K562 (cell line): ENCODE data around the gene S100A6. TPM values are rescaled to one million over a fixed set of nuclear protein-coding genes. Genes with fewer than 3 reads are reported as not detected.

Experiments used
- BRF1 ChIP-seq: IDR thresholded peaks from 3 replicates; pipeline ENCODE4 v1.6.1; 2011; ENCODE audit warnings: borderline replicate concordance, mild to moderate bottlenecking; ENCODE audit not compliant: insufficient read length; ENCODE audit errors: extremely low read depth
- CREB5 ChIP-seq: fragments of 250-450 bp; sonication (Bioruptor Pico); IDR thresholded peaks from 2 replicates; pipeline ENCODE4 v1.5.0; 2020; ENCODE audit warnings: mild to moderate bottlenecking
- ELF2 ChIP-seq: fragments of 250-450 bp; sonication (Bioruptor Pico); IDR thresholded peaks from 2 replicates; pipeline ENCODE4 v1.5.0; 2021; ENCODE audit warnings: mild to moderate bottlenecking
- EP400 ChIP-seq: fragments of 450-650 bp; IDR thresholded peaks from 2 replicates; pipeline ENCODE4 v1.6.1; 2017; ENCODE audit warnings: antibody characterized with exemption, mild to moderate bottlenecking, moderate library complexity
- FOXM1 ChIP-seq, 2 experiments: fragments of 450-650 bp in 1 of 2; sonication (generic) in 1 of 2; formaldehyde crosslinking in 1 of 2; IDR thresholded peaks; 2 replicates each; pipeline versions ENCODE4 v1.6.1 to v1.9.0; 2017 to 2022; ENCODE audit warnings: low read depth in 2 of 2, mild to moderate bottlenecking in 2 of 2, missing genetic modification reagents in 1 of 2, moderate library complexity in 1 of 2
- HDAC1 ChIP-seq, 2 experiments: fragments of 450-650 bp; IDR thresholded peaks; 2 replicates each; pipeline ENCODE4 v1.6.1; 2016 to 2017; ENCODE audit warnings: inconsistent platforms in 1 of 2, mild to moderate bottlenecking in 1 of 2, moderate library complexity in 1 of 2
- HMG20A ChIP-seq: fragments of 450-650 bp; formaldehyde crosslinking; conservative IDR thresholded peaks from 2 replicates; pipeline ENCODE4 v1.4.0; 2020; ENCODE audit warnings: mild to moderate bottlenecking, mixed read lengths
- HNRNPUL1 ChIP-seq: fragments of 200-400 bp; formaldehyde crosslinking; IDR thresholded peaks from 2 replicates; pipeline ENCODE4 v1.6.1; 2017; ENCODE audit warnings: low read length
- KAT8 ChIP-seq: fragments of 450-650 bp; IDR thresholded peaks from 2 replicates; pipeline ENCODE4 v1.6.1; 2016; ENCODE audit warnings: low read depth, mild to moderate bottlenecking
- KLF13 ChIP-seq: fragments of 450-650 bp; IDR thresholded peaks from 2 replicates; pipeline ENCODE4 v1.6.1; 2016; ENCODE audit warnings: missing genetic modification characterization, low read depth, mild to moderate bottlenecking, missing compliant biosample characterization, moderate library complexity, borderline replicate concordance
- MAX ChIP-seq: sonication (generic); formaldehyde crosslinking; IDR thresholded peaks from 2 replicates; pipeline ENCODE4 v1.9.0; 2022; ENCODE audit warnings: mild to moderate bottlenecking, missing genetic modification reagents
- NFATC3 ChIP-seq: fragments of 450-650 bp; IDR thresholded peaks from 2 replicates; pipeline ENCODE4 v1.6.1; 2017; ENCODE audit warnings: mild to moderate bottlenecking
- OTX1 ChIP-seq: fragments of 450-650 bp; formaldehyde crosslinking; IDR thresholded peaks from 2 replicates; pipeline ENCODE4 v1.4.0; 2022; ENCODE audit warnings: mild to moderate bottlenecking
- PTTG1 ChIP-seq: fragments of 450-650 bp; IDR thresholded peaks from 2 replicates; pipeline ENCODE4 v1.6.1; 2016; ENCODE audit warnings: low read depth, mild to moderate bottlenecking, missing genetic modification characterization, missing compliant biosample characterization
- PYGO2 ChIP-seq: fragments of 450-650 bp; IDR thresholded peaks from 2 replicates; pipeline ENCODE4 v1.6.1; 2016; ENCODE audit warnings: mild to moderate bottlenecking, missing genetic modification characterization, moderate library complexity, missing compliant biosample characterization
- SIRT6 ChIP-seq: IDR thresholded peaks from one replicate; pipeline ENCODE4 v1.6.1; 2012; ENCODE audit warnings: low read depth, mild to moderate bottlenecking, control low read depth, inconsistent platforms, low read length, moderate library complexity
- TAF9B ChIP-seq: fragments of 450-650 bp; IDR thresholded peaks from 2 replicates; pipeline ENCODE4 v1.6.1; 2018; ENCODE audit warnings: mild to moderate bottlenecking; ENCODE audit not compliant: partially characterized antibody
- ZFP1 ChIP-seq: fragments of 450-650 bp; formaldehyde crosslinking; IDR thresholded peaks from 2 replicates; pipeline ENCODE4 v1.4.0; 2020; ENCODE audit warnings: mild to moderate bottlenecking, mixed read lengths
- ZNF277 ChIP-seq: fragments of 250-450 bp; sonication (Bioruptor Pico); IDR thresholded peaks from 2 replicates; pipeline ENCODE4 v1.8.0; 2022; ENCODE audit warnings: inconsistent platforms, mild to moderate bottlenecking, moderate library complexity, borderline replicate concordance
- ZNF609 ChIP-seq: sonication (generic); formaldehyde crosslinking; IDR thresholded peaks from 2 replicates; pipeline ENCODE4 v1.8.1; 2023; ENCODE audit warnings: missing genetic modification reagents, mild to moderate bottlenecking, borderline replicate concordance
- polyA plus RNA-seq, 8 experiments: library from polyadenylated mRNA; depleted of rRNA in 4 of 8; stranded (reverse) in 5 of 8; unstranded in 3 of 8; fragments of >200 nt; fragmentation: Nextera tagmentation in 2 of 8; fragmentation: Illumina TruSeq in 1 of 8; extraction: Ambion mirVana in 2 of 8; extraction: Trizol in 1 of 8; gene quantifications; 2 replicates each; pipeline versions ENCODE4 v1.2.1 to v1.2.3, GENCODE V29; 2011 to 2014; ENCODE audit warnings: inconsistent platforms in 1 of 8, missing spikeins in 1 of 8
- total RNA-seq, 7 experiments: library from RNA; depleted of rRNA in 6 of 7; stranded (reverse); fragments of >200 nt in 6 of 7; fragmentation: Illumina TruSeq in 2 of 7; extraction: Trizol in 2 of 7; gene quantifications; 2 replicates each; pipeline versions ENCODE4 v1.2.1 to v1.2.3, GENCODE V29; 2011 to 2021; ENCODE audit warnings: low replicate concordance in 1 of 7

Gene S100A6
- total and polyA plus RNA-seq, 9 of the 15 experiments (the other 6 are each of a cell fraction or from before 2014, with no cell fraction given), result 9.8 to 66.5 (median 23.2) TPM

DNA sequence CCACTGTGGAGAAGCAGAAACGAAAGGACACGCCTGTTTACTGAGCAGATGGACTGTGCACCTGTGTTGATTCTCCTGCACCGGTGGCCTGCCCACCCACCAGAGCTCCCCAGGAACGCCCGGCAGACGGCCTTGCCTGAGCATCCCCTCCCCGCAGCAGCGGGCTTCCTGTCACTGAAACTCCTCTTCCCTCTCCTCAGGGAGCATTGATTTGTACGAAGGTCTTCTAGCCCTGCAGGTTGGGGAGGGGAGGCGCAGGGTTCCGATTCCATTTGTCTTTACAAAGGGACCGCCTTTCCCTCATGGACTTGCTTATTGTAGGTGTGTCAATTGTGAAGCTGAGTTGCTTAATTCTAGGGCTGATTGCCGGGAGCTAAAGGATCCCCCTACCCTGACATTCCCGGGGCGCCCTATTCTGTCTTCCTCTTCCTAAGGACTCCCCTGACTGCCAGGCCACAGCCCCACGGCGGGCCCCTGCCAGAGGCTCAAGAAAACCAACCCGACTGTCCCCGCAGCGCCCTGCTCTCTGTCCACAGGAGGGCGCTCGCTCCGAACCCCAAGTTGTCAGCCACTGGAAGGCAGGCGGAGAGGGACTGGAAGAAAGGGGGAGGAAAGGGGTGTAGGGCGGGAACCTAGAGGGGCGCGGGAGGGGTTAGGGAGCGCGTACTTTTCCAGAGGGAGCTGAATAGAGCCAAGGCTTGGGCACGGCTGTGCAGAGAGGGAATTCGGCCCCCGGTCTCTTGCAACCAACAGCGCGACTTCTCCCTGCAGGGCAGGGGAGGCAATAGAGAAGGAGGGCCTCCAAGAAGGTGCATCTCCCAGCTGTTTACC, 2.8 kb downstream of the S100A6 start (continued):
- no peak for TF ChIP-seq ZNF609 (CRISPR knock-in tag)
- TF ChIP-seq KLF13 (tag), result no peak
- no peak for TF ChIP-seq SIRT6
- no peak for TF ChIP-seq HNRNPUL1
- no peak for TF ChIP-seq ZFP1
- TF ChIP-seq MAX, result no peak; the same call in 1 of the 2 replicates
- no peak for TF ChIP-seq CREB5 (CRISPR knock-in tag)
- no peak for TF ChIP-seq ELF2 (CRISPR knock-in tag)
- no peak for TF ChIP-seq TAF9B
- no peak for TF ChIP-seq PYGO2 (tag)
- no peak for TF ChIP-seq KAT8
- TF ChIP-seq PTTG1 (tag), result no peak
- no peak for TF ChIP-seq EP400
- no peak for TF ChIP-seq OTX1 (CRISPR knock-in tag)
- TF ChIP-seq NFATC3, result no peak
- no peak for TF ChIP-seq BRF1
- TF ChIP-seq ZNF277, result no peak
- no peak for TF ChIP-seq FOXM1 (IDR thresholded peaks at IDR 0.05; ENCODE audit: low read depth)
- TF ChIP-seq FOXM1 (CRISPR knock-in tag; IDR thresholded peaks at IDR 0.05; ENCODE audit: low read depth), result no peak
- no peak for TF ChIP-seq HDAC1 (IDR thresholded peaks at IDR 0.05)
- no peak for TF ChIP-seq HMG20A
